ENCODE measurements around the gene PELI1.
"Not testable (repeated sequence)": the region's sequence is repeated elsewhere in the genome, so short reads cannot be mapped to it uniquely, and the experiment has no call there.

PELI1 gene

DNA sequence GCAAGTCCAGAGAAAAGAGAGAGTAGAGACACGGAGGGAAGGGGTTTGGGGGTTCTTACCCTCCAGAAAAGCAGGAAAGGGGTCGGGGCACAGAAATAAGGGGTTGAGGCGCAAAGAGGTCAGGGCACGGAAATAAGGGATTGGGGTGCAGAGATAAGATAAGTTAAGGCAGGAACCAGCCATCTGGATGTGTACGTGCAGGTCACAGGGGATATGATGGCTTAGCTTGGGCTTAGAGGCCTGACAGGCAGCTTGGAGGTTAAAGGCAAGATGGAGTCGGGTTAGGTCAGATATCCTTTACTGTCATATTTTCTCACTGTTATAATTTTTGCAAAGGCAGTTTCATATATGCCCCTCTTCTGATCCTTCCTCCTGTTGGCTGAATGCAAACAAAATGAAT is 64.5 kb downstream of the PELI1 start:
- not testable (repeated sequence) for DNase-seq

GRCh38 chr2:64076828-64077227 is 67.4 kb downstream of the PELI1 start:
- not testable (repeated sequence) for DNase-seq

DNA sequence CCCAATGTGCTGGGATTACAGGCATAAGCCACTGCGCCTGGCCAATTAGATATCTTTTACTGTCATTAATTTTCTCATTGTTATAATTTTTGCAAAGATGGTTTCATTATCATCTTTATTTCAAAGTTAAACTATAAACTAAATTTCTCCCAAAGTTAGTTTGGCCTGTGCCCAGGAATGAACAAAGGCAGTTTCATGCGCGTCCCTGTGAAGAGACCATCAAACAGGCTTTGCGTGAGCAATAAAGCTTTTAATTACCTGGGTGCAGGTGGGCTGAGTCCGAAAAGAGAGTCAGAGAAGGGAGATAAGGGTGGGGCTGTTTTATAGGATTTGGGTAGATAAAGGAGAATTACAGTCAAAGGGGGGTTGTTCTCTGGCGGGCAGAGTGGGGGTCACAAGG is 69.6 kb downstream of the PELI1 start:
- DNase-seq = not testable (repeated sequence)

- DNase-seq = no peak
These were observed 76.9 kb downstream of the PELI1 start for GRCh38 chr2:64067326-64067725.

- DNase-seq = no peak
These were observed 78.7 kb downstream of the PELI1 start for GRCh38 chr2:64065516-64065915.

- peak; percentile 94 for DNase-seq
These were observed 80.3 kb downstream of the PELI1 start for GRCh38 chr2:64063924-64064331.

DNA sequence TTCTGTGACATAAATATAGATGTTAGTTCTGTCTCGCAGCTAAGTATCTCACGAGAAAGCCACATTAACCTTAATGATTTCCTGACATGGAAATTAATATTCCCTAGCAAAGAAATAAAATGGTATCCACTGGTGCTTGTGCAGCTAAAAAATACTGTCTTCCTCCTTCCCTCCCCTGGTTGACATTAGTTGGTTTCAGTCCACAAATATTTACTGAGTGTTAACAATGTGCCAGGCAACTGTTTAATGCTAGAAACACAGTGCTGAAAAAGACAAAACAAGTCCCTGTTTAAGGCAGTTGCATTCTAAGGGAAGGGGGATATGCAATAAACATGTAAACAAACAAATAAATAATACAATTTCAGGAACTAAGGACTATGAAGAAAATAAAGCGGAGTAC is 80.8 kb downstream of the PELI1 start:
- DNase-seq = peak; percentile 80

GRCh38 chr2:64062840-64063239 is 81.4 kb downstream of the PELI1 start:
- DNase-seq = peak; percentile 85

DNA sequence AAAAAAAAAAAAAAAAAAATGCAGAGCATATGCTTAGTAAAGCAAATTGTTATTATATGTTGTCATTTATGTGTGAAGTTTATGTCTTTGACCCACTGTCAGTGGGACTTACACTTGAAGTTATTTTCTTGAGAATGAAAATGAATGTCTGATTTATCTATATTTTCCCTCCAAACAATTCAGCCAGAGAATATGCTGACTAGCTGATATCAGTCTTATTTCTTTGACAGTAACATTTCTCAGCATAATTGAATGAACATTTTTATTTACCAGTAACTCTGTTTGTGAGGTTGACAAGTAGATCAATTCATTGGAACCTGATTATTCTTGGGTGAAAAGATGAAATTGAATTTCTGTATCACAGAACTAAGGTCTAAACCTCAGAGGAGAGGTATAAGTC is 85.0 kb downstream of the PELI1 start:
- no peak for DNase-seq

DNA sequence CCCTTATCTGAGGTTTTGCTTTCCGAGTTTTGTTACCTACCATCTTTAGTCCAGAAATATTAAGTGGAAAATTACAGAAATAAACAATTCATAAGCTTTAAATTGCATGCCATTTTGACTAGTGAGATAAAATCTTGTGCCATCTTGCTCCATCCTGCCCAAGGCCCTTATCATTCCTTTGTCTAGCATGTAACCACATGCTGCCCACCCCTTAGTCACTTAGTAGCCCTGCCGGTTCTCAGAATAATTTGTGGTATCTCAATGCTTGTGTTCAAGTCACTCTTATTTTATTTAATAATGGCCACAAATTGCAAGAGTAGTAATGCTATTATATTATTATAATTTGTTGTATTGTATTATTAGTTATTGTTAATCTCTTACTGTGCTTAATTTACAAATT is 88.2 kb downstream of the PELI1 start:
- no peak for DNase-seq

DNA sequence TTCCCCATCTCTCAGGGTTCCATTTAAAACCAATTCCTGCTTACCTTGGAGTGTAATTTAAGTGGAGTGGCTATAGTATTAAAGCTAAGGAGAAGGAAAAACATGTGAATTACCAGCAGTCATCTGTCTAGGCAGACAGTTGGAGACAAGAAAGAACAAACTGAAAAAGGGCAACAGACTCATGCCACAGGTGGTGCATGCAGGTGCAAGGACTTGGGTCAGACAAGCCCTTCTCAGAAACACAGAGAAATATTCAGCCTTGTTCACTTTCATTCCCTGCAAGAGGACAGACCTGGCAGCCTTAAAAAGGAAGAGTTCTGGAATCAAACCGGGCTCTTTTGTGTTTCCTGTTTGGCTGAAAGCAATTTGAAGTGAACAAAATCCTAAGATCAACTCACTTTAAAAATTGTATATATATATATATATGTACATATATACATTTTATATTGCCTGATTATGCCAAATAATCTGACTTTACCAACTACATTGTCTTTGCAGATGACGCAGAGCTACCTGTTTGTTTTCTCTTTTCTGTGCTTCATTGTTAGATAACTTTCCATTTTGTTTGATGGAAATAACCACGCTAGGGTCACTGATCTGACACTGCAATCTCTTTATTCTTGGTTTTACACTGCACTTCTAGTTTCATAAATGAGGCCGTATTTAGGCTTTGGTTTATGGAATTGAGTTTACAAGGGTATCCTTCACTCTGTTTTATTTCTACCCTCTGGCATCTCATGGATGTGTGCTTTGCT is 89.9 kb downstream of the PELI1 start:
- no peak for DNase-seq

- DNase-seq = no peak
These were observed 91.6 kb downstream of the PELI1 start for GRCh38 chr2:64052463-64053241.

- DNase-seq = peak; percentile 89
These were observed 94.5 kb downstream of the PELI1 start for GRCh38 chr2:64049633-64050220.

- DNase-seq = no peak
These were observed 98.3 kb downstream of the PELI1 start for GRCh38 chr2:64045938-64046337.
